Naive thymus-derived CD4-positive, alpha-beta T cell (primary cell): ENCODE results near the gene ARMC7. TPM values are rescaled to one million over a fixed set of nuclear protein-coding genes. Genes with fewer than 3 reads are reported as not detected.
A peak's percentile ranks its signal among the peaks of the same experiment; 100 is the strongest.

ENCODE experiments used
- ATAC-seq: fragments of 150-1000 bp; cut with Tn5 transposase; 2 replicates; pipeline ENCODE4 v1.10.0; 2021; ENCODE audit warnings: mild to moderate bottlenecking, moderate library complexity
- CTCF ChIA-PET: fragments of 350-600 bp; sonication (Branson Sonifier 250); formaldehyde crosslinking; loops from one replicate; lab custom pipeline; 2021; ENCODE audit warnings: antibody characterized with exemption; lab: Charles Lee
- POLR2A ChIA-PET: fragments of 350-600 bp; sonication (Branson Sonifier 250); formaldehyde crosslinking; loops from one replicate; lab custom pipeline; 2021; ENCODE audit warnings: antibody characterized with exemption, inconsistent platforms; lab: Charles Lee
- DNase-seq, 9 donors: peaks; one replicate each; pipeline versions ENCODE4 v3.0.0 to v3.0.0-alpha.2; 2020 to 2022; ENCODE audit warnings: mixed read lengths in 1 of 9
- H3K27ac ChIP-seq: one replicate; pipeline ENCODE4 v1.7.0; 2013; ENCODE audit warnings: mild to moderate bottlenecking, low read depth, low read length, moderate library complexity
- H3K27me3 ChIP-seq, 2 donors: one replicate each; pipeline ENCODE4 v1.7.0; 2013; ENCODE audit warnings: low read length in 2 of 2, mild to moderate bottlenecking in 2 of 2, moderate library complexity in 2 of 2; ENCODE audit not compliant: control insufficient read depth in 2 of 2, insufficient read depth in 2 of 2
- H3K36me3 ChIP-seq, 3 experiments: 1 replicate in 2 of 3; 2 replicates in 1 of 3; pipeline ENCODE4 v1.7.0; 2013; ENCODE audit warnings: low read length in 3 of 3, mild to moderate bottlenecking in 3 of 3, moderate library complexity in 1 of 3; ENCODE audit not compliant: insufficient read depth in 3 of 3, control insufficient read depth in 2 of 3
- H3K4me1 ChIP-seq, 2 donors: one replicate each; pipeline ENCODE4 v1.7.0; 2013; ENCODE audit warnings: low read length in 2 of 2, mild to moderate bottlenecking in 2 of 2, moderate library complexity in 1 of 2; ENCODE audit not compliant: control insufficient read depth in 2 of 2, insufficient read depth in 2 of 2
- H3K4me3 ChIP-seq: 2 replicates; pipeline ENCODE4 v1.7.0; 2013; ENCODE audit warnings: mild to moderate bottlenecking, low read length
- H3K9me3 ChIP-seq, 3 experiments: 1 replicate in 2 of 3; 2 replicates in 1 of 3; pipeline ENCODE4 v1.7.0; 2013; ENCODE audit warnings: low read length in 3 of 3; ENCODE audit not compliant: control insufficient read depth in 2 of 3
- H3K27ac Mint-ChIP-seq, 9 donors: one replicate each; pipeline ENCODE4 v1.8.0; 2020 to 2022; ENCODE audit warnings: mixed read lengths in 9 of 9, mild to moderate bottlenecking in 8 of 9, moderate library complexity in 5 of 9, inconsistent platforms in 2 of 9
- H3K27me3 Mint-ChIP-seq, 5 donors: one replicate each; pipeline ENCODE4 v1.8.0; 2021 to 2022; ENCODE audit warnings: mixed read lengths in 5 of 5, mild to moderate bottlenecking in 1 of 5
- H3K36me3 Mint-ChIP-seq, 5 donors: one replicate each; pipeline ENCODE4 v1.8.0; 2020 to 2022; ENCODE audit warnings: mixed read lengths in 5 of 5, mild to moderate bottlenecking in 3 of 5, inconsistent platforms in 1 of 5
- H3K4me1 Mint-ChIP-seq, 7 donors: one replicate each; pipeline ENCODE4 v1.8.0; 2020 to 2022; ENCODE audit warnings: mixed read lengths in 7 of 7, mild to moderate bottlenecking in 3 of 7, inconsistent platforms in 1 of 7
- H3K4me3 Mint-ChIP-seq, 10 donors: one replicate each; pipeline ENCODE4 v1.8.0; 2020 to 2022; ENCODE audit warnings: mild to moderate bottlenecking in 10 of 10, mixed read lengths in 10 of 10, moderate library complexity in 6 of 10, inconsistent platforms in 2 of 10
- H3K9me3 Mint-ChIP-seq, 11 donors: one replicate each; pipeline ENCODE4 v1.8.0; 2020 to 2022; ENCODE audit warnings: mixed read lengths in 11 of 11, mild to moderate bottlenecking in 4 of 11, inconsistent platforms in 1 of 11, moderate library complexity in 1 of 11
- intact Hi-C, 2 donors: fragments of 100-400 bp; cut with micrococcal nuclease; formaldehyde crosslinking; loops; one replicate each; pipeline ENCODE4 v1.15.1; 2023
- polyA plus RNA-seq, 2 donors: library from polyadenylated mRNA; unstranded; fragments of 300-500 nt; fragmentation: Illumina TruSeq; gene quantifications; one replicate each; pipeline ENCODE4 v1.2.3, GENCODE V29; 2021
- total RNA-seq, 6 experiments: library from RNA in 5 of 6; stranded (reverse) in 5 of 6; gene quantifications; 1 replicate in 5 of 6; 2 replicates in 1 of 6; pipeline ENCODE4 v1.2.3 and lab custom pipeline; 2021 to 2026

The ARMC7 gene
- total and polyA plus RNA-seq, 7 experiments from 2014 or later: 1.8 to 18.9 (median 10.5) TPM

DNA sequence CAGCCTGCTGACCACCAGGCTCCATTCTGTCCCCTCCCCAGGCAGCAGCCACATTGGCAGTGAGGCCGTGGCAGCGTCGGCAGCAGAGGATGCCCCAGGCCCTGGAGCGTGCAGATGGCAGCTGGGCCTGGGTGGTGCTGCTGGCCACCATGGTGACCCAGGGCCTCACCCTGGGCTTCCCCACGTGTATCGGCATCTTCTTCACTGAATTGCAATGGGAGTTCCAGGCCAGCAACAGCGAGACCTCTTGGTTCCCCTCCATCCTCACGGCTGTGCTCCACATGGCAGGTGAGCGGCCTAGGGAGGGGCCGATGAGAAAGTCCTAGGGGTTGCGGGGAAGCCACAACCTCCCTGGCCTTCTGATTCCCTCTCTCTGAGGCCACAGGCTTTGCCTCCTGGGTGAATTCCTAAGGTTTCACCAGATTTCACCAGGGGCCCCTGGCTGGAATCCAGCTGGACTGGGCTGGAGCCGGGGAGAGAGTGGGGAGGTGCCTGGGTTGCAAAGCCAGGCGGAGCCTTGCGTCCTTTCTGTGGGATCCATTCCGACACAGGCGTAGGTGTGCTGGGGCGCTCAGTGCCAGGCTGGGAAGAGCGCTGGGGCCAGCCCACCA, 16.1 kb upstream of the ARMC7 start:
- no peak overlapping the region for H3K4me3 ChIP-seq
- CTCF ChIA-PET: no interaction called here
- no peaks in the 10 kb centered on the region for H3K9me3 Mint-ChIP-seq

DNA sequence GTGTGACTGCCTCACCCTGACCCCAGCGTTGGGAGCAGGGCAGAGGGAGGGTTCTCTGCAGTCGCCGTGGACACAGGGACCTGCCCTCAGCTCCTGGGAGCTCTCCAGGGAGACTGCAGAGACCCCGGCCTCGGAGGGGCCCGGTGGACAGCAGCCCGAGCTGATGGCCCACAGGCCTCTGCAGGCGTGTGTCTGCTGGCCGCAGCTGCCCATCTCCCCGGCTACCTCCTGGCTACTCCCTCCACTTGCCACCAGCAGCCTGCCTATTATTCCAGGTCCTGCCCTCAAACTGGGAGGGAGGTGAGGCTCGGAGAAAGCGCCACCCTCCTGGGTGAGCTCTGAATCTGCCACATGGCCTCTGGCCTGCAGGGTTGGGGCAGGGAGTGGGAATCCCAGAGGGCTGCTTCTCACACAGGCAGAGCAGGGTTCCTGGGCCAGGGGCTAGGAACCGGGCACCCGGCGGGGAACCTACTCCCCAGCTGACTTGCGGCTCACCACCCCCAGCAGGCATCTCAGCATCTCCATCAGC, 14.8 kb upstream of the ARMC7 start:
- no peak overlapping the region for H3K4me3 Mint-ChIP-seq
- no peaks in the 10 kb centered on the region for H3K9me3 Mint-ChIP-seq
- H3K27me3 Mint-ChIP-seq: no peaks in the 10 kb centered on the region
- Histone ChIP-seq H3K36me3 (peaks cover 0 to 12% (median 0%) of the 10 kb centered on the region in 3 experiments), H3K9me3 (no peaks in the 10 kb centered on the region), H3K27me3 (no peaks in the 10 kb centered on the region), H3K27ac (no peak overlapping the region), H3K4me1 (no peaks in the 10 kb centered on the region), H3K4me3 (no peak overlapping the region)
- no peak for ATAC-seq
- intact Hi-C loops: no loop called here
- peaks cover 0 to 8% (median 5%) of the 10 kb centered on the region in 5 donors for H3K36me3 Mint-ChIP-seq
- CTCF ChIA-PET: no interaction called here
- H3K27ac Mint-ChIP-seq: no peak overlapping the region
- peaks cover 20 to 29% (median 26%) of the 10 kb centered on the region in 7 donors for H3K4me1 Mint-ChIP-seq
- no peak for DNase-seq
- POLR2A ChIA-PET: interaction anchor here (0.5 kb wide), 1 partner anchor 91 kb away, joined by 3 read pairs; no protein-coding TSS in a partner anchor

More for the DNA sequence above, 16.1 kb upstream of the ARMC7 start:
- Histone ChIP-seq H3K27ac (no peak overlapping the region), H3K36me3 (peaks cover 0 to 8% (median 0%) of the 10 kb centered on the region in 3 experiments), H3K9me3 (no peaks in the 10 kb centered on the region), H3K4me1 (peaks cover 0 to 9% of the 10 kb centered on the region in 2 donors), H3K27me3 (no peaks in the 10 kb centered on the region)
- Mint-ChIP-seq H3K4me3 (no peak overlapping the region), H3K4me1 (peaks cover 33 to 40% (median 37%) of the 10 kb centered on the region in 7 donors), H3K36me3 (peaks cover 0 to 4% (median 2%) of the 10 kb centered on the region in 5 donors), H3K27me3 (no peaks in the 10 kb centered on the region), H3K27ac (no peak overlapping the region)
- POLR2A ChIA-PET: no interaction called here
- no peak for DNase-seq
- ATAC-seq: no peak
- intact Hi-C loops: no loop called here

DNA sequence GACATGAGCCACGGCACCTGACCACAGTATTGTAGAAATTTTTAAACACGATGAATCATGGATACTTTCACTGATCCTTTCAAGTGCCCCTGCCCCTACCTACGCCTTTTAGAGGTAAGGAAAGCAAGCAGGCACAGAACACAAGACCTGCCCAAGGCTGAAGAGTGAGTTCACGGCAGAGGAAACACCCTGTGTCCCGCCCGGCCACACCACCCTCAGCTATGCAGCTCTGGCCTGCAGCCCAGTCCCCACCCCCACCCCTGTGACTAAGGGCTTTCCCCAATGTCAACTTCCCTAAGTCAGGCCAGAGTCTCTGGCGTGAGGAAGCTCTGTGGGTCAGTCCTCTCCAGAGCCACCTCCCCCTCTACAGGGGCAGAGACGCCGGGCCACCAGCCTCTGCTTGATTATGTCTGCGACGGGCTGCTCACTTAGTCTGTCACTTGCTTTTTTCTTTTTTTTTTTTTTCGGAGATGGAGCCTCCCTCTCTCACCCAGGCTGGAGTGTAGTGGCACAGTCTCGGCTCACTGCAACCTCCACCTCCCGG, 13.6 kb upstream of the ARMC7 start:
- peaks cover 0 to 12% (median 5%) of the 10 kb centered on the region in 5 donors for H3K36me3 Mint-ChIP-seq
- H3K4me3 Mint-ChIP-seq: no peak overlapping the region
- no peaks in the 10 kb centered on the region for H3K9me3 Mint-ChIP-seq
- Histone ChIP-seq H3K27ac (no peak overlapping the region), H3K4me3 (no peak overlapping the region), H3K27me3 (no peaks in the 10 kb centered on the region), H3K9me3 (no peaks in the 10 kb centered on the region), H3K36me3 (peaks cover 0 to 20% (median 0%) of the 10 kb centered on the region in 3 experiments), H3K4me1 (no peaks in the 10 kb centered on the region)
- ChIA-PET CTCF (no interaction called here), POLR2A (interaction anchor here (0.6 kb wide), 1 partner anchor 71 kb away, joined by 3 read pairs; no protein-coding TSS in a partner anchor)
- DNase-seq (no peak), ATAC-seq (peak; percentile 94)
- no peaks in the 10 kb centered on the region for H3K27me3 Mint-ChIP-seq
- H3K27ac Mint-ChIP-seq: no peak overlapping the region
- H3K4me1 Mint-ChIP-seq: peaks cover 11 to 19% (median 14%) of the 10 kb centered on the region in 7 donors
- intact Hi-C loops: no loop called here

DNA sequence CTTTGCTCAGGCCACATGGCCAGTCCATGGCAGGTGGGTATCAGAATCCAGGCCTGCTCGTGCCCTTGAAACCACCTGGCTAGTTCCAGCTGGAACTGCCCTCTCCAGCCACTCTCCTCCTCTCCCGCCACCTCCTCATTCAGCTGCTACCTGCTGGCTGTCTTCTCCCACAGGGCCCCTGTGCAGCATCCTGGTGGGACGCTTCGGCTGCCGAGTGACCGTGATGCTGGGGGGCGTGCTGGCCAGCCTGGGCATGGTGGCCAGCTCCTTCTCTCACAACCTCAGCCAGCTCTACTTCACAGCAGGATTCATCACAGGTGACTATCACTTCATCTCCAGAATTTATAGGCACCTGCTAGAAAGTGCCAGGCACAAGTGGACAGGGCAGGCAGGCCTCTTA, 11.9 kb upstream of the ARMC7 start:
- H3K36me3 ChIP-seq: peaks cover 0 to 20% (median 0%) of the 10 kb centered on the region in 3 experiments
- H3K27me3 ChIP-seq: no peaks in the 10 kb centered on the region
- Mint-ChIP-seq H3K36me3 (peaks cover 0 to 12% (median 5%) of the 10 kb centered on the region in 5 donors), H3K9me3 (peaks cover 0 to 1% (median 0%) of the 10 kb centered on the region in 11 donors), H3K27me3 (no peaks in the 10 kb centered on the region), H3K4me3 (no peak overlapping the region), H3K27ac (no peak overlapping the region), H3K4me1 (peaks cover 0 to 8% (median under 1%) of the 10 kb centered on the region in 7 donors)
- no peak overlapping the region for H3K4me3 ChIP-seq
- ChIA-PET POLR2A (interaction anchor here (1.2 kb wide), 1 partner anchor 16 kb away, joined by 3 read pairs; no protein-coding TSS in a partner anchor), CTCF (interaction anchor here (0.6 to 1.9 kb wide), 2 partner anchors 16 to 72 kb away, joined by 3 to 8 read pairs; no protein-coding TSS in a partner anchor)
- no peaks in the 10 kb centered on the region for H3K9me3 ChIP-seq
- no peak for DNase-seq
- intact Hi-C loops: no loop called here
- no peak for ATAC-seq
- H3K4me1 ChIP-seq: no peaks in the 10 kb centered on the region
- H3K27ac ChIP-seq: no peak overlapping the region

DNA sequence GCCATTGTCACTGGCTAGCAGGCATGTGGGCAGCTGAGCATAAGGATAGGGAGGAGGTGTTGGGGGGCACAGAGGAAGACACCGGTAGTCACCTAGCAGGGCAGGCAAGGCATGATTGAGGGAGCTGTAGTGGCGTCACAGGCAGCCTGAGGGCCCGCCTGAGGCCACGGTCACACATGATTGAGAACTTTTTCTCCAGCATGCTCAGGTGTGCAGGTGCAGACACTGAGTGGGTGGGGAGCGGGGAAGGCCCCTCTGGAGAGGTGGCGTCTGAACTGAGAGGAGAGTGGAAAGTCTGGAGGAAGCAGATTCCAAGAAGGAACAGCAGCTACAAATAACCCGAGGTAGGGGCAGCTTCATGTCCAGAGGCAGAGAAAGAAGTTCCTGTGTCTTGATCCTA, 10.9 kb upstream of the ARMC7 start:
- Histone ChIP-seq H3K4me3 (no peak overlapping the region), H3K9me3 (no peaks in the 10 kb centered on the region), H3K27ac (no peak overlapping the region), H3K36me3 (peaks cover 0 to 20% (median 0%) of the 10 kb centered on the region in 3 experiments), H3K4me1 (no peaks in the 10 kb centered on the region), H3K27me3 (no peaks in the 10 kb centered on the region)
- ATAC-seq (no peak), DNase-seq (no peak)
- peaks cover 0 to 8% (median 0%) of the 10 kb centered on the region in 7 donors for H3K4me1 Mint-ChIP-seq
- H3K4me3 Mint-ChIP-seq: no peak overlapping the region
- CTCF ChIA-PET: interaction anchor here (1.0 to 1.1 kb wide), 2 partner anchors 15 to 39 kb away, joined by 3 to 5 read pairs; no protein-coding TSS in a partner anchor
- H3K9me3 Mint-ChIP-seq: peaks cover 0 to 1% (median 0%) of the 10 kb centered on the region in 11 donors
- POLR2A ChIA-PET: interaction anchor here (1.2 kb wide), 1 partner anchor 17 kb away, joined by 3 read pairs; no protein-coding TSS in a partner anchor
- H3K27me3 Mint-ChIP-seq: no peaks in the 10 kb centered on the region
- intact Hi-C loops: no loop called here
- H3K27ac Mint-ChIP-seq: peak overlapping the region in 1 of 9 donors; percentile 67
- peaks cover 0 to 12% (median 5%) of the 10 kb centered on the region in 5 donors for H3K36me3 Mint-ChIP-seq

DNA sequence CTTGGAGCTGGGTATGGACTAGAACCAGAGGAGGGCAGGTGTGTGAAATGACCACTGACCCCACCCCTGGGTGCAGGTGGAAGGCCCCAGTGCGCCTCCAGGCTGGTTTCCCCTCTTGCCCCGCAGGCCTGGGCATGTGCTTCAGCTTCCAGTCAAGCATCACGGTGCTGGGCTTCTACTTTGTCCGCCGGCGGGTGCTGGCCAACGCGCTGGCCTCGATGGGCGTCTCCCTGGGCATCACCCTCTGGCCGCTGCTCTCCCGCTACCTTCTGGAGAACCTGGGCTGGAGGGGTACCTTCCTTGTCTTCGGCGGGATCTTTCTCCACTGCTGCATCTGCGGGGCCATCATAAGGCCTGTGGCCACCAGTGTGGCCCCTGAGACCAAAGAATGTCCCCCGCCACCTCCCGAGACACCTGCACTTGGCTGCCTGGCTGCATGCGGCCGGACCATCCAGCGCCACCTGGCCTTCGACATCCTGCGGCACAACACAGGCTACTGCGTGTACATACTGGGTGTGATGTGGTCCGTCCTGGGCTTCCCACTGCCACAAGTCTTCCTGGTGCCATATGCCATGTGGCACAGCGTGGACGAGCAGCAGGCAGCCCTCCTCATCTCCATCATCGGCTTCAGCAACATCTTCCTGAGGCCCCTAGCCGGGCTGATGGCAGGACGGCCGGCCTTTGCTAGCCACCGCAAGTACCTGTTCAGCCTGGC, 9.7 kb upstream of the ARMC7 start:
- Mint-ChIP-seq H3K36me3 (peaks cover 0 to 12% (median 5%) of the 10 kb centered on the region in 5 donors), H3K27ac (no peak overlapping the region), H3K4me1 (peaks cover 0 to 8% (median 0%) of the 10 kb centered on the region in 7 donors), H3K4me3 (no peak overlapping the region), H3K9me3 (peaks cover 0 to 1% (median 0%) of the 10 kb centered on the region in 11 donors), H3K27me3 (no peaks in the 10 kb centered on the region)
- Histone ChIP-seq H3K4me1 (no peaks in the 10 kb centered on the region), H3K36me3 (peaks cover 0 to 20% (median 0%) of the 10 kb centered on the region in 3 experiments), H3K27ac (no peak overlapping the region), H3K27me3 (no peaks in the 10 kb centered on the region), H3K4me3 (no peak overlapping the region), H3K9me3 (no peaks in the 10 kb centered on the region)
- POLR2A ChIA-PET: no interaction called here
- CTCF ChIA-PET: interaction anchor here (0.7 to 1.1 kb wide), 3 partner anchors 11 to 40 kb away, joined by 3 to 5 read pairs (median 3); no protein-coding TSS in a partner anchor
- intact Hi-C loops: no loop called here
- no peak for DNase-seq
- no peak for ATAC-seq
